IMR-90 (cell line): ENCODE measurements around the gene TSKS.

Source experiments
- CTCF ChIP-seq: conservative IDR thresholded peaks from 2 replicates; pipeline ENCODE4 v1.5.1; 2012; ENCODE audit warnings: mild to moderate bottlenecking, low read depth, low read length, improper control_type of control experiment
- POLR2A ChIP-seq: IDR thresholded peaks from 2 replicates; pipeline ENCODE4 v1.6.1; 2012; ENCODE audit warnings: mild to moderate bottlenecking, low read depth, low read length
- RCOR1 ChIP-seq: IDR thresholded peaks from 2 replicates; pipeline ENCODE4 v1.6.1; 2012; ENCODE audit warnings: mild to moderate bottlenecking, low read length, improper control_type of control experiment; ENCODE audit not compliant: insufficient replicate concordance
- USF2 ChIP-seq: fragments of 150-350 bp; IDR thresholded peaks from 2 replicates; pipeline ENCODE4 v1.6.1; 2017; ENCODE audit warnings: mild to moderate bottlenecking, antibody characterized with exemption, low read length, low read depth

- TF ChIP-seq RCOR1: no peak
- no peak for TF ChIP-seq CTCF
- TF ChIP-seq USF2: no peak
- TF ChIP-seq POLR2A: no peak
These were observed 10.7 kb upstream of the TSKS start for GRCh38 chr19:49773663-49774350.
